ENCODE measurements around the gene SHISA9. TPM values are rescaled to one million over a fixed set of nuclear protein-coding genes. Genes with fewer than 3 reads are reported as not detected.

SHISA9 gene
- total RNA-seq, 2 donors from 2014 or later: 0.21 to 3.4 TPM

DNA sequence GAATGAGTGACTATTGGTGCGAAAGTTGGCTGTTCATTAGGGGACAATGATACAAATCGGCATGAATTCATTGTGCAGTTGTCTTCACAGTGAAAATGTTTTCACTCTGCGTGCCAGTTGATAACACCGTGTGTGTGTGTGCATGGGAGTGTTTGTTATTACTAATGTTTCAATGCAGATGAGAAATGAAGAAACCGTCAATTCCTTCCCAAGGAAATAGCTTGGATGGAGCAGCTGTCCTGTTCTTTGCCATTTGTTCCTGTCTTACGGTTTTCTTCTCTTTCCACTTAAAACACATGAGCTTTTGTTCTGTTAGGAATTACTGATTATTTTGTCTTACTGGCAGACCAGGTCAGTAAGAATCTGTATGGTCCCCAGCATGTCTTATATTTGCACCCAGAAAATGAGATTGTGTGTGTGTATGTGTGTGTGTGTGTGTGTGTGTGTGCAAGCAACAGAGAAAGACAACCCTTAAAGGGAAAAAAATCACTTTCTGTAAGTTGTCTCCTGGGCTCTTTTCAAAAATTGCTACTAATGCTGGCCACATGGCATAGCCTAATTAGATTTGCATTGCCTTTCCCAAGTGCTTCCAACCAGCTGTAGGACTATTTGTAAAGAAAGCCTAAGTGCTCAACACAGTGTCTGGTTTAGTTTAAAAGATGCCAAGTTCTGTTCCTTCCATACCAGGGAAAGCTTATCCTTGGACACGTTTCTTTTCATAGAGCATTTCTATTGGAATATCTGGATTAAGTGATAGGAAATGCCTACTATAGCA is 23.8 kb downstream of the SHISA9 start:
- no peak overlapping the region for H3K27ac ChIP-seq
- no peaks in the 10 kb centered on the region for H3K27me3 ChIP-seq (replicated peaks; ENCODE audit: insufficient read depth)
- ATAC-seq (ENCODE audit: insufficient number of reproducible peaks, low FRiP score, low read depth) (no peak), DNase-seq (ENCODE audit: low spot score) (no peak)
- H3K36me3 ChIP-seq: no peaks in the 10 kb centered on the region
- TF ChIP-seq, protein P1, sequence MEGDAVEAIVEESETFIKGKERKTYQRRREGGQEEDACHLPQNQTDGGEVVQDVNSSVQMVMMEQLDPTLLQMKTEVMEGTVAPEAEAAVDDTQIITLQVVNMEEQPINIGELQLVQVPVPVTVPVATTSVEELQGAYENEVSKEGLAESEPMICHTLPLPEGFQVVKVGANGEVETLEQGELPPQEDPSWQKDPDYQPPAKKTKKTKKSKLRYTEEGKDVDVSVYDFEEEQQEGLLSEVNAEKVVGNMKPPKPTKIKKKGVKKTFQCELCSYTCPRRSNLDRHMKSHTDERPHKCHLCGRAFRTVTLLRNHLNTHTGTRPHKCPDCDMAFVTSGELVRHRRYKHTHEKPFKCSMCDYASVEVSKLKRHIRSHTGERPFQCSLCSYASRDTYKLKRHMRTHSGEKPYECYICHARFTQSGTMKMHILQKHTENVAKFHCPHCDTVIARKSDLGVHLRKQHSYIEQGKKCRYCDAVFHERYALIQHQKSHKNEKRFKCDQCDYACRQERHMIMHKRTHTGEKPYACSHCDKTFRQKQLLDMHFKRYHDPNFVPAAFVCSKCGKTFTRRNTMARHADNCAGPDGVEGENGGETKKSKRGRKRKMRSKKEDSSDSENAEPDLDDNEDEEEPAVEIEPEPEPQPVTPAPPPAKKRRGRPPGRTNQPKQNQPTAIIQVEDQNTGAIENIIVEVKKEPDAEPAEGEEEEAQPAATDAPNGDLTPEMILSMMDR (IDR thresholded peaks at IDR 0.05): no peak
- no peaks in the 10 kb centered on the region for H3K4me1 ChIP-seq (ENCODE audit: control insufficient read depth in 1 of 2, low read depth in 2 of 2)
- no peak overlapping the region for H3K4me3 ChIP-seq
- no peaks in the 10 kb centered on the region for H3K9me3 ChIP-seq

DNA sequence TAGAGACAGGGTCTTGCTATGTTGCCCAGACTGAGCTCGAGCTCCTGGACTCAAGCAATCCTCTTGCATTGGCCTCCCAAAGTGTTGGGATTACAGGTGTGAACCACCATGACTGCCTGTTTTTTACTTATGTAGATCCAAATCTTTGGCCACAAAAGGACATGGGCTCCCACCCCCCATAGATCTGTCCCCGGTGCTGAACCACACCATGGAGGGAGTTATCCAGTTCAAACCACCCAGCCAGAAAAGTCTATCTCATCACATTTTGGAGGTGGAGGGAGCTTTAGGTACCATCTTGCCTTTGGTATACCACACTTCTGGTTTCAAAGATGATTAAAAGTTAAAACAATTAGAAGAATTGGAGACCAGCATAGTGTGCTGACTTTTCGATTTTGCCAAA is 26.2 kb downstream of the SHISA9 start:
- ATAC-seq (ENCODE audit: insufficient number of reproducible peaks, low FRiP score, low read depth) (no peak), DNase-seq (ENCODE audit: low spot score) (no peak)
- H3K27me3 ChIP-seq (replicated peaks; ENCODE audit: insufficient read depth): no peaks in the 10 kb centered on the region
- H3K4me1 ChIP-seq (ENCODE audit: control insufficient read depth in 1 of 2, low read depth in 2 of 2): no peaks in the 10 kb centered on the region
- no peaks in the 10 kb centered on the region for H3K9me3 ChIP-seq
- no peaks in the 10 kb centered on the region for H3K36me3 ChIP-seq
- TF ChIP-seq, protein P1 (IDR thresholded peaks at IDR 0.05): no peak
- H3K4me3 ChIP-seq: no peak overlapping the region
- H3K27ac ChIP-seq: no peak overlapping the region

DNA sequence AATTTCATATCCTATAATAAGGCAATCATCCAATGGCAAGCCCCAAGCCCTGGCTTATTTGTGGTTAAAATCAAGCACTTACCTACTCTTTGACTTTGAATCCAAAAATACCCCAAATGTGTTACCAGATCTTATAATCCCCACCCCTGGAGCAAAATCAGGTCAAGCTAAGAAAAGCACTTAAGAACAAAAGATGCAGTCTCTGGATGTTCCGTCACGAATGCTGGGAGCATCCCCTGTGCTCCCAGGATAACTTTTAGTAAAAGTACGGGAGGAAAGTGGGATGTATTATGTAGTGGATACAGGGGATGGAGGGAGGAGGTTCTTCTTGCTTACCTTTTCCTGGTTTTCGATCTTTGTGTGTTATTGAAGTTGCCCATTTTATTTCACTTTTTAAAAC is 29.5 kb downstream of the SHISA9 start:
- ATAC-seq (ENCODE audit: insufficient number of reproducible peaks, low FRiP score, low read depth): no peak
- no peaks in the 10 kb centered on the region for H3K36me3 ChIP-seq
- H3K9me3 ChIP-seq: no peaks in the 10 kb centered on the region
- no peak for DNase-seq (ENCODE audit: low spot score)
- H3K27me3 ChIP-seq (replicated peaks; ENCODE audit: insufficient read depth): no peaks in the 10 kb centered on the region
- no peak overlapping the region for H3K27ac ChIP-seq
- no peak overlapping the region for H3K4me3 ChIP-seq
- TF ChIP-seq, protein P1 (IDR thresholded peaks at IDR 0.05): no peak
- H3K4me1 ChIP-seq (ENCODE audit: control insufficient read depth in 1 of 2, low read depth in 2 of 2): no peaks in the 10 kb centered on the region

DNA sequence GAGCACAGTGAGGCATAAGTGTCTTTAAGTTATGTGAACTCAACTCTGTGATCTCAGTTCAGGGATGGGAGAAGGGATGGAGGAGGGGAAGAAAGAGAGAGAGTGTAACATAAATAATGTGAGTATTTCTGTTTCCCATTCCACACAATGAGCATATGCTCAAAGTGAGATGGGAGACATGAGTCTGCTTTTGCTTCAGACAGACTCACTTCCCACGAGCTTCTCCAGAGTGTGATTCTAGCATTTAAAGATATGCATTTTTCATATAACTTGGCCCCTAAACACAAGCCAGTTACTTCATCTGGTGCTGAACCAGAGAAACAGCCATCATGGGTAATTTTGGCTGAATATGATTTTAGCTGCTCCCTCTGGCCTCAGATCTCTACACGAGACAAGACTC is 35.0 kb downstream of the SHISA9 start:
- H3K4me3 ChIP-seq: no peak overlapping the region
- TF ChIP-seq, protein P1 (IDR thresholded peaks at IDR 0.05): no peak
- no peaks in the 10 kb centered on the region for H3K27me3 ChIP-seq (replicated peaks; ENCODE audit: insufficient read depth)
- H3K9me3 ChIP-seq: no peaks in the 10 kb centered on the region
- no peaks in the 10 kb centered on the region for H3K36me3 ChIP-seq
- ATAC-seq (ENCODE audit: insufficient number of reproducible peaks, low FRiP score, low read depth): no peak
- no peak for DNase-seq (ENCODE audit: low spot score)
- H3K27ac ChIP-seq: no peak overlapping the region
- no peaks in the 10 kb centered on the region for H3K4me1 ChIP-seq (ENCODE audit: control insufficient read depth in 1 of 2, low read depth in 2 of 2)

DNA sequence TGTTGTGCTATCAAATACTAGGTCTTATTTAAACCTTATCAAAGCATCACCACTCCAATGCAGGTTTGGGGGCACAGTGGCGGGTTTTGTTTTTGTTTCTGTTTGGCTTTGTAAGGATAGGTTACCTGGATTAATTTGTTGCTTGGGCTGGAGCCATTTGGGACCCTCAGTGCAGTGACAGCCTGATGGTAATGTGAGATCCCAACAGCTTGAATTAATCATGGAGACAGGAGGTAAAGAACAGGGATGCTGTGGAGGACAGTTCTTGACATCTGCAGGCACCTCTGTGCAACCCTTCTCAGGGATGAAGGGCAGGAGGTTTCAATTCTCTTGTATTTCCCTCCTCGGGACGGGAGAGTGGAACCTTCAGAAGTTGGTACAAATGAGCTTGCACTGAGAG is 40.5 kb downstream of the SHISA9 start:
- Histone ChIP-seq H3K36me3 (no peaks in the 10 kb centered on the region), H3K4me3 (no peak overlapping the region), H3K9me3 (no peaks in the 10 kb centered on the region), H3K27me3 (replicated peaks; ENCODE audit: insufficient read depth) (no peaks in the 10 kb centered on the region), H3K27ac (no peak overlapping the region), H3K4me1 (ENCODE audit: control insufficient read depth in 1 of 2, low read depth in 2 of 2) (no peaks in the 10 kb centered on the region)
- TF ChIP-seq, protein P1 (IDR thresholded peaks at IDR 0.05): no peak
- ATAC-seq (ENCODE audit: insufficient number of reproducible peaks, low FRiP score, low read depth) (no peak), DNase-seq (ENCODE audit: low spot score) (no peak)
